Left lung (tissue), 10 donors: Measurements from ENCODE around the gene ARHGAP10. TPM values are rescaled to one million over a fixed set of nuclear protein-coding genes. Genes with fewer than 3 reads are reported as not detected.
A peak's percentile ranks its signal among the peaks of the same experiment; 100 is the strongest.

ENCODE experiments used
- ATAC-seq: fragments of 200-7000 bp; cut with Tn5 transposase; one replicate; pipeline ENCODE4 v1.9.1; 2020; ENCODE audit warnings: moderate library complexity
- DNase-seq, 4 donors: peaks; one replicate each; pipeline ENCODE4 v3.0.0-alpha.2; 2013 to 2020
- H3K27ac ChIP-seq, 2 donors: fragments of 200-600 bp; sonication (generic) in 1 of 2; one replicate each; pipeline versions ENCODE4 v1.5.0 to v1.8.0; 2020 to 2021
- H3K27me3 ChIP-seq, 2 donors: fragments of 200-600 bp; sonication (generic) in 1 of 2; one replicate each; pipeline versions ENCODE4 v1.5.0 to v1.8.0; 2020 to 2021
- H3K36me3 ChIP-seq, 2 donors: fragments of 200-600 bp; sonication (generic) in 1 of 2; one replicate each; pipeline versions ENCODE4 v1.5.0 to v1.8.0; 2020 to 2021
- H3K4me1 ChIP-seq, 2 donors: fragments of 200-600 bp; one replicate each; pipeline ENCODE4 v1.8.0; 2021
- H3K4me3 ChIP-seq, 2 donors: fragments of 200-600 bp; sonication (generic) in 1 of 2; one replicate each; pipeline versions ENCODE4 v1.5.0 to v1.8.0; 2020 to 2021; ENCODE audit warnings: mild to moderate bottlenecking in 1 of 2
- H3K9me3 ChIP-seq, 2 donors: fragments of 200-600 bp; sonication (generic) in 1 of 2; one replicate each; pipeline versions ENCODE4 v1.5.0 to v1.8.0; 2020 to 2021
- intact Hi-C, 2 donors: fragments of 100-400 bp; cut with DNase I; formaldehyde crosslinking; loops; one replicate each; pipeline versions ENCODE4 v1.11.2 to v1.14.2; 2022
- polyA plus RNA-seq, 6 donors: library from polyadenylated mRNA; unstranded; fragments of 120-200 nt; gene quantifications; one replicate each; pipeline ENCODE4 v1.2.1, GENCODE V29; 2013; ENCODE audit not compliant: insufficient read length in 6 of 6
- total RNA-seq, 2 donors: library from RNA; stranded (reverse); fragmentation: NEBNext Ultra II Directional; extraction: Animal tissue kit (Norgen Biotek cat#: 25700); gene quantifications; one replicate each; pipeline ENCODE4 v1.2.1, GENCODE V29; 2021
- TF ChIP-seq, protein P1 (sequence below), 2 donors: fragments of 200-600 bp; sonication (generic) in 1 of 2; IDR thresholded peaks; one replicate each; pipeline versions ENCODE4 v1.5.0 to v1.8.0; 2021; ENCODE audit warnings: antibody characterized with exemption in 2 of 2
- donor health status: DM: no; HTN: yes; CAD: no.
- donor health status: DM: no; HTN: no; CAD: no.

The ARHGAP10 gene
- total and polyA plus RNA-seq, 8 donors, result 11.6 to 25.4 (median 14.2) TPM

DNA sequence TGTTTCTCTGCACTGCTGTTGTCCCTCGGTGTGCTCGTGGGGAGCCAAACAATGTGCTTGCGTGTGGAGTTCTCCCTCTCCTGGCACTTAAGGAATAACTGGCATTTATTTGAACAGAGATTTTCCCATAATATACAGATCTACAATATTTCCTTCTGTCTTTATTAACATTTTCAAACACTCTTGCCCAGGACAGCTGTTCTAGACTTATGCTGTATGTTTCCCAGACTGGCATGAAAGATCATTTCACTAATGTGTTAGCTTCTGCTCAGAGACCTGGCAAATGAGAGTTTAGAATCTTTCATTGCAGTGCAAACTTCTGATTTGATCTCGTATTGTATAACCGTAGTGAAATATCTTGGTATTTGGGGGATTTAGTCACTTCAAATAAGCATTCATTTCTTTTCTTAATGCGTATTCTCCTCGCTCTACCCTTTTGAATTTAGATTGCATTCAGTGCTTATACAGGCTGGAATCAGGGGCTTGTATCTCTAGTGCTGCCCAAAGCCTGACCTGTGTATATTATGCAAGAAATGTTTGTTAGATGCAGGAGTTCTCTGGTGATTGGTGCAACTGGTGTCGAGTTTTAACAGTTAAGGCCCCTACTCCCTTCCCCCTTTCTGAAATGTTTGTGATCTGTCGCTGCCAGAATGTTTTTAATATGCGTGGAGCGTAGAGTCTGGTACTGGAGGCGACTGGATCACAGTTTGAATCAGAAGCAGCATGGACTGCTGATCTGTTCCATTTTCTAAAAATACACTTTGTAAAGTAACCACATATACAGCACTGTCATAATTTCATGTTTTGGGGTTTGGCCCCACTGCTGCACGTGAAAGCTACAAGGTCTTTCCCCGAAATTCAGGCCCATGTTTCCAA is 326.3 kb downstream of the ARHGAP10 start:
- ATAC-seq (no peak), DNase-seq (no peak)
- TF ChIP-seq, protein P1, sequence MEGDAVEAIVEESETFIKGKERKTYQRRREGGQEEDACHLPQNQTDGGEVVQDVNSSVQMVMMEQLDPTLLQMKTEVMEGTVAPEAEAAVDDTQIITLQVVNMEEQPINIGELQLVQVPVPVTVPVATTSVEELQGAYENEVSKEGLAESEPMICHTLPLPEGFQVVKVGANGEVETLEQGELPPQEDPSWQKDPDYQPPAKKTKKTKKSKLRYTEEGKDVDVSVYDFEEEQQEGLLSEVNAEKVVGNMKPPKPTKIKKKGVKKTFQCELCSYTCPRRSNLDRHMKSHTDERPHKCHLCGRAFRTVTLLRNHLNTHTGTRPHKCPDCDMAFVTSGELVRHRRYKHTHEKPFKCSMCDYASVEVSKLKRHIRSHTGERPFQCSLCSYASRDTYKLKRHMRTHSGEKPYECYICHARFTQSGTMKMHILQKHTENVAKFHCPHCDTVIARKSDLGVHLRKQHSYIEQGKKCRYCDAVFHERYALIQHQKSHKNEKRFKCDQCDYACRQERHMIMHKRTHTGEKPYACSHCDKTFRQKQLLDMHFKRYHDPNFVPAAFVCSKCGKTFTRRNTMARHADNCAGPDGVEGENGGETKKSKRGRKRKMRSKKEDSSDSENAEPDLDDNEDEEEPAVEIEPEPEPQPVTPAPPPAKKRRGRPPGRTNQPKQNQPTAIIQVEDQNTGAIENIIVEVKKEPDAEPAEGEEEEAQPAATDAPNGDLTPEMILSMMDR (IDR thresholded peaks at IDR 0.05), result no peak
- Histone ChIP-seq H3K27me3 (no peaks in the 10 kb centered on the region), H3K4me3 (no peak overlapping the region), H3K4me1 (peaks cover 0 to 8% of the 10 kb centered on the region in 2 donors), H3K36me3 (peaks cover 0 to 1% of the 10 kb centered on the region in 2 donors), H3K27ac (no peak overlapping the region), H3K9me3 (no peaks in the 10 kb centered on the region)
- intact Hi-C loops, result no loop called here

DNA sequence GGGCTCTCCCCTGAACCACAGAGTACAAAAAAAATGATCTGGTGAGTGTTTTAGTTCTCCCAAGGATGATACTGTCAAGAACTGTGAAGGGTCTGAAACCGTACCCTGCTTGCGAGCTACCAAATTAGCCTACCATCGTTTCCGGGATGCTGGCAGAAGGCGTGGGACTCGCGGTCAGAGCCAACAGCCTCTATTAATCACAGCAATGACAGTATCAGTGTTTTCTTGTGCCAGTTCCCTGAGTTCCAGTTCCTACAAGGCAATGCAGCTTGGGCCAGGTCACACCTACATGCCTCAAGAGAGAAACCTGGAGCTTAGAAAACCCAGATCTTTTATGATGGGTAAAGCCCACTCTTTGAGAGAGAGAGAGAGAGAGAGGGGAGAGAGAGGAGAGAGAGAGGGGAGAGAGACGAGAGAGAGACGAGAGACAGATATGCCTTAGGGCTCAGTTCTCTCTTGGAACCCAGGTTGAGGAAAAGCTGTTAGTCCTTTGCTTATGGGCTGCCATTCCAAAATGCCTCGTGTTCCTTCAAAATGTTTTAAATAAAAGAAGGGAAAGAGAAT is 327.8 kb downstream of the ARHGAP10 start:
- peaks cover 0 to 10% of the 10 kb centered on the region in 2 donors for H3K36me3 ChIP-seq
- H3K4me3 ChIP-seq, result no peak overlapping the region
- no peaks in the 10 kb centered on the region for H3K9me3 ChIP-seq
- no peak overlapping the region for H3K27ac ChIP-seq
- intact Hi-C loops, result no loop called here
- DNase-seq (no peak), ATAC-seq (no peak)
- peaks cover 0 to 8% of the 10 kb centered on the region in 2 donors for H3K4me1 ChIP-seq
- TF ChIP-seq, protein P1 (IDR thresholded peaks at IDR 0.05), result no peak
- no peaks in the 10 kb centered on the region for H3K27me3 ChIP-seq

- TF ChIP-seq, protein P1 (IDR thresholded peaks at IDR 0.05), result no peak
- Histone ChIP-seq H3K4me1 (peaks cover 0 to 8% of the 10 kb centered on the region in 2 donors), H3K27me3 (no peaks in the 10 kb centered on the region), H3K36me3 (peaks cover 0 to 17% of the 10 kb centered on the region in 2 donors), H3K27ac (no peak overlapping the region), H3K4me3 (no peak overlapping the region), H3K9me3 (no peaks in the 10 kb centered on the region)
- ATAC-seq (peak; percentile 79), DNase-seq (peak in 1 of 4 donors; percentile 37)
- intact Hi-C loops, result no loop called here
Measured at GRCh38 chr4:148060264-148061140, 328.6 kb downstream of the ARHGAP10 start.

DNA sequence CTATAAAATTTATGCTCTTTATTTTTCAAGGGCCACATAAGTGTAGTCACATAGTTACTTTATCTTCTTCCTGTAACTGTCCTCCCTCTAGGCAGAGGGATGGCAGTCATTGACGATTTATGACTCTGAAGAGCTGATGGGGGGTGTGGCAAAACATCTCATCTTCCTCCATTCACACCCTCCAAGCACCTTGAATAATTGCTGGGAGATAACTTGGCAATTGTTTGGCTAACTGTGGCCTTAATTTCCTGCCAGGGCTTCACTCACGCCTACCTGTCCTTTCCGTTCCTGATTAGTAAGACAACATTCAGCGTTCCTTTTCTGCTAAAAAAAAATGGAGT is 329.2 kb downstream of the ARHGAP10 start:
- DNase-seq (no peak), ATAC-seq (no peak)
- H3K27me3 ChIP-seq, result no peaks in the 10 kb centered on the region
- peaks cover 0 to 8% of the 10 kb centered on the region in 2 donors for H3K4me1 ChIP-seq
- TF ChIP-seq, protein P1 (IDR thresholded peaks at IDR 0.05), result no peak
- peaks cover 0 to 17% of the 10 kb centered on the region in 2 donors for H3K36me3 ChIP-seq
- intact Hi-C loops, result no loop called here
- H3K27ac ChIP-seq, result no peak overlapping the region
- H3K4me3 ChIP-seq, result no peak overlapping the region
- no peaks in the 10 kb centered on the region for H3K9me3 ChIP-seq
